GM18868 (cell line): Measurements from ENCODE around the gene IVD.

Experiments used
- ATAC-seq: cut with Tn5 transposase; IDR thresholded peaks from one replicate; pipeline ENCODE4 v1.9.1; 2021; ENCODE audit warnings: mild to moderate bottlenecking, moderate library complexity; ENCODE audit not compliant: unreplicated experiment

IVD gene

DNA sequence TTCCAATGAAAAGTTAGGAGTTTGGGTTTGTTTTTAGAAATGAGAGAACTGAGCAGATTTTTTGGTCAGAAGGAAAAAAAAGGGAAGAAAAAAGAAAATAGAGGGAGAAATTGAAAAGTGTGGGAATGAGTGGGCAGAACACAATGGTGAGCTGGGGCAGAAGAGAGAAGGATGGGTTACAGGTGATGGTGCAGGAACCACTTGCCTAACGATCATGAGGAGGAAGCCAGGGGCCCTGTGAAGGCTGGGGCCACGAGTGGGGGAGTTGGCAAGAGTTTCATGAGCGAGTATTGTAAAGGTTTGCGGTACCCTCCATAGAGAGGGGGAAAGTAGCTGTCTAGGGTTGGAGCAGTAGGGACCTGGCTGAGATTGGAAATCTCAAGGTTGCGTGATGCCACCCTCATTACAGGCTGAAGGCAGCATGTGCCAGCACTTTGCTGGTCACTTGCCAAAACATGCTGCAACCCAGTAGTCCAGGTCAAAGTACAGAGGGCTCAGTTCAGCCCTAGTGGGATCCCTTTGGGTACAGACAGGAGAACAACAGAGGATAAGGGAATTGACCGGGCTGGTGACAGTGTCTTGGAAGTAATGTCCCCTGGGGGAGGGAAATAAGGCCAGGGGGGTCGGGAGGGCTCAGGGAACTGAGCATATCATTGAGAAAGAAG is 6.6 kb downstream of the IVD start:
- ATAC-seq = no peak

DNA sequence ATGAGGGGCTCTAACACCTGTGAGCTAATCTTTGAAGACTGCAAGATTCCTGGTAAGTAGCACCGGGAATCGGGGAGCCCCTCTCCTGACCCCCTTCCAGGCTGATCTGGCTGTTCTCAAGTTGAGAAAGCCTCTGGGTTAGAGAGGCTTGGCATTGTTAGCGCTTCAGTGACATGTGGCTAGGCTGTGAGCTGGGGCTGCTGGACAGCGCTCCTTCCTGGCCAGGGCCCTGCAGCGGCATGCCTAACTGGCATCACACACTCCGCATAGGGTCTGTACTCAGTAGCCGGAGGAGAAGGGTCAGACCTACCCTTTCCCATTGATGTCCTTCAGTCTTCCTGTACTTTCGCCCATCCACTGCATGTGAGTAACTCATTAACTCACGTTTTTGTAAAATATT is 7.4 kb downstream of the IVD start:
- ATAC-seq = no peak

DNA sequence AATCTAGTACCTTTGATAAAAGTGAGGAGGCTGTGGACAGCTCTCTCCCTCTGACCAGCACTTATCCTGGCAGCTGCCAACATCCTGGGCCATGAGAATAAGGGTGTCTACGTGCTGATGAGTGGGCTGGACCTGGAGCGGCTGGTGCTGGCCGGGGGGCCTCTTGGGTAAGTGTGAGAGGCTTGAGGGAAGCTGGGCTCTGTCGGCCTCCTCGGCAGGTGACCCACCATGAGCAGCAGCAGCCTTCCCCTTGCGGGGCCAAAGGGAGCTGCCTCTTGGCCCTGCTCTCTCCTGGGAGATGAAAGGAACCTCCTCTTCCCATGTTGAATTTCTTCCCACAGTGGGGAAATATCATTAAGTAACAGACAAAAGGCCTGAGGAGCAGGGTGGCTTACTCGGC is 9.2 kb downstream of the IVD start:
- no peak for ATAC-seq

DNA sequence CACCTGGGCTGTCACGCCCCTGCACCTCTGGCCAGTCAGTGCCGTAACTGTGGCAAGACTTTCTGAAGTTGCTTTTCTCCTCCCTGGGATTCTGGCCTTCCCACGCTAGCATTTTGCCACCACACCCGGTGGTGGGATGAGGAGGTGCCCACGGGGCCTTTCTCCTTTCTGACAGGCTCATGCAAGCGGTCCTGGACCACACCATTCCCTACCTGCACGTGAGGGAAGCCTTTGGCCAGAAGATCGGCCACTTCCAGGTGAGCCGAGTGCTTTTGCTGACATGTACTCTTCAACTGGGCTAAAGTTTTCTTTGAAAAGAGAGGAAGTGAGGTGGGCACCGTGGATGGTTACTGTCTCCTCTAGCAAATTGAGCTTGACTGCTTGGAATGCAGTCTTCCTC is 9.6 kb downstream of the IVD start:
- ATAC-seq = no peak

DNA sequence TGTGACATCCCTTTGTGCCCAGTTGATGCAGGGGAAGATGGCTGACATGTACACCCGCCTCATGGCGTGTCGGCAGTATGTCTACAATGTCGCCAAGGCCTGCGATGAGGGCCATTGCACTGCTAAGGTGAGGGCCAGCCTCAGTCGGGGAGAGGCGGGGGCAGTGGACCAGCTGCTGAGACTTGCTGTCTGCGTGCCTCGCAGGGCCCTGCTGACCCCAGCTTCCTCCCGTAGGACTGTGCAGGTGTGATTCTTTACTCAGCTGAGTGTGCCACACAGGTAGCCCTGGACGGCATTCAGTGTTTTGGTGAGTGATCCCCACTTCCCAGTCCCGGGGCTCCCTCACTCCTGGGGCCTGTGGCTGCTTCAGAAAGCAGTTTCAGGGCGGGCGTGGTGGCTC is 10.5 kb downstream of the IVD start:
- ATAC-seq = no peak

DNA sequence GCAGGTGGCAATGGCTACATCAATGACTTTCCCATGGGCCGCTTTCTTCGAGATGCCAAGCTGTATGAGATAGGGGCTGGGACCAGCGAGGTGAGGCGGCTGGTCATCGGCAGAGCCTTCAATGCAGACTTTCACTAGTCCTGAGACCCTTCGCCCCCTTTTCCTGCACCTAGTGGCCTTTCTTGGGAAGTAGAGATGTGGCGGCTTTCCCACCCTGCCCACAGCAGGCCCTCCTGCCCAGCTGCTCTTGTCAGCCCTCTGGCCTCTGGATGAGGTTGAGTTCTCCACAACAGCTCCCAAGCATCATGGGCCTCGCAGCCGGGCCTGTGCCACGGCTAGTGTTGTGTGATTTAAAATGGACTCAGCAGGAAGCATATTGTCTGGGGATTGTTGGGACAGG is 12.5 kb downstream of the IVD start:
- no peak for ATAC-seq

DNA sequence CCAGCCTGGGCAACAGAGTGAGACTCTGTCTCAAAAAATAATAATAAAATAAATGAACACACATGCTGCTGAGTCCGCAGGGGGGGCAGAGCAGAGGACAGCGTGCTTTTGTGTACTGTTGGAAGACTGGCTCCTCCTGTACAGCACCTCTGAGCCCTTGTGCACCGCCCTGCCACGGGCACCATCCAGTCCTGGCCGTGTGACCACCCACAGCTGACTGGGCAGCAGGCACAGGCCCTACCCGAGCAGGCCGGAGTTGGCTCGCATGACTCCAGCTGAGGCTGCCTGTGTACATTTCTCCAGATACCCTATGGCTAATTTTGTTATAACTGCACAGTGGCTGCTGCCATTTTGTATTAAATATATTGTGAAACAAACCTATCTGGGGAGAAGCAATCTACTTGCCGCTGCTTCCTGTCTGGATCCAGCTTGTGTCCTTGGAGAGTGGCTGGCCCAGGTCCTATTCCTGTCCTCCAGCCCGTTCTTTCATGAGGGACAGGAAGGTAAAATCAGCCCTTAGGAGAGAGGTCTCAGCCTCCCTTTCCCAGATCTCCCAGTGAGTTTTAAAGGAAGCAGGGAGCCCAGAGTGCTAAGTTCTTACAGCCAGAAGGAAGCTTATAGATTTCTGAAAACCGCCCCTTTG is 14.6 kb downstream of the IVD start:
- no peak for ATAC-seq

DNA sequence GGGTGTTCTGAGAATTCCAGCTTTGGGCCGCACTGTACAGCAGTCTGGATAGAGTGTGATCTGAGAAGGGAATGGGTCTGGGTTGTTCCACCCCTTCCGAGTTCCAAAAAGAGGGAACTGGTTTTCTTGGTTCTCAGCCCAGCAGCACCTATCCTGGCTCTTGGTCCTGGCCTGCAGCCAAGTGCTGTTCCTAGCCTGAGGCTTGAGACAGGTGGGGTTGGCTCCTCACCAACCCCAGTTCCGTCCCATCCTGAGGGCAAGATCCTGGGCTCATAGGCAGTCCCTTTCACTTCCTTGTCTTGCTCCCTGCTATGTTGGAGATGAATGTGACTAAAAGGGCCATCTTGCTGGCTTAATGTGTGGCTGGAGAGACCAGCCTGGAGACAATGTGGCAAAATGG is 15.2 kb downstream of the IVD start:
- no peak for ATAC-seq

DNA sequence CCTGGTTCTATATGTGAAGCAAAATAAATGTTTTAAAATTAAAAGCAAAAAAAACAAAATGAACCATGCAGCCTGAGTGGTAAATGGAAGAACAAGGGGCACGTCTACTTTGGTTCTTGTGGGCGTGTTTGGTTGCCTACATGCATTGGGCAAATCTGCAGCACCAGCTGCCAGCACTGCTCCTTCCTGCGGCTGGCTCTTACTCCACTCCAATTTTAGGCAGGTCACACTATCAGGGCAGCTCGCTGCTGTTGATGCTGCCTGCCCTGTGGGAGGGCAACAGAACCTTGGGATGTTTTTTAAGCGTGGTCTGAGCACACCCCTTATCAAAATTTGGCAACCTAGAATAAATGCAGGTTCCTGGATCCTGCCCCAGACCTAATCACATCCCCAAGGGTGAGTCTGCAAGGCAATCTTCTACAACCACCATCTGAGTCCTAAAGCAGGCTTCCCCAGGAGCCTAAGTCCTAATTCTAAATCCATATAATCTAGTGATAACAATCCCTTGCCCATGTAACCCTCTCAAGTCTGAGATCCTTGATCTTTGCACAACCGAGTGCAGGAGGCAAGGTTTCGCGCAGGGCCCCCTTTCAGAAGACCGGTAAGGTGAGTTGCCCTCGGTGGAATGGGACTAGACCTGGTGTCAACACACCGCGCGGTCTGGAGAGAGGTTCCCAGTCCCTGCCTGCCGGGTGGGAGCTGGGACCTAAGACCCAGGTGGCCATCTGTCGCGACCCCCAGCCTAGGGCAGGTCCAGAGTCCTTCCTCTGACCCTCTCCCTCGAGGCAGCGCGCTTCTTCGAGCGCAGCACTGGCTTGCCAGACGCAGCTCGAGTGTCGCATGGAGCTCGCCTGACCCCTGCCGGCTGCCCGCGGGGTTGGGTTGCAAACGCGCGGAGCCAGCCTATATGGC is 15.9 kb downstream of the IVD start:
- ATAC-seq = peak; percentile 67

DNA sequence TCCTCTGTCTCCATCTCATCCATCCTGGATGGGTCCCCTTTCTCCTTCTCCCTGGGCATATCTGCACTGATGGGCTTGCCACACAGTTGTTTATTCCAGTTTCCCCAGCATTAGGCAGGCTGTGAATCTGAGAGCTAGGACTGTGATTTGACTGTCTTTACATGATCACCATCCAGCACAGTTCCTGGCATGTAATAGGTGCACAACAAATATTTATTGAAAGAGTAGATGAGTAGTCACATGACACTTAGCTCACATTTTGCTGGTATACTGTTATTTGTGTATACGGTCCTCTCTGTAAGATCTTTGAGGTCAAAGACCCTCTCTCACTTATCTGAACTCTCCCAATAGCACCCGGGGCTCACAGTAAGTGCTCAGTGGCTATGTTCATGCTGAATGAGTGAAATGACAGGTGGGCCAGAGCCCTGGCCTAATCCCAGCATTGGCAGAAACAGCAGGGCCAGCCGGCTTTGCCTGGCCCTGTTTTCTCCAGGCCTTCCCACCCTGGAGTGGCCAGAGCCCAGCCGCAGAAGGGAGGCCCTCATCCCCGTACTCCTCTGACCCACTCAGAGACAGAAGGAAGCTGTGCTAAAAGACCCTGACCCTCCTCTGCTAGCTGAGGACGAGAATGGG is 19.0 kb downstream of the IVD start:
- no peak for ATAC-seq

DNA sequence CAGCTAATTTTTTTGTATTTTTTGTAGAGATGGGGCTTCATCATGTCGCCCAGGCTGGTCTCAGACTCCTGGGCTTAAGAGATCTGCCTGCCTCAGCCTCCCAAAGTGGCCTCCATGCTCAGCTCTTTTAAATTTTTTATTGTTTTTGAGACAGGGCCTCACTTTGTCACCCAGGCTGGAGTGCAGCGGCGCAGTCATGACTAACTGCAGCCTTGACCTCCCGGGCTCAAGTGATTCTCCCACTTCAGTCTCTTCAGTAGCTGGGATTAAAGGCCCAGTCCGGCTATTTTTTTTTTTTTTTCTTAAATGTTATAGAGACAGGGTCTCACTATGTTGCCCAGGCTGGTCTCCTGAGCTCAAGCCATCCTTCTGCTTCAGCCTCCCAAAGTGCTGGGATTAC is 20.1 kb downstream of the IVD start:
- no peak for ATAC-seq

DNA sequence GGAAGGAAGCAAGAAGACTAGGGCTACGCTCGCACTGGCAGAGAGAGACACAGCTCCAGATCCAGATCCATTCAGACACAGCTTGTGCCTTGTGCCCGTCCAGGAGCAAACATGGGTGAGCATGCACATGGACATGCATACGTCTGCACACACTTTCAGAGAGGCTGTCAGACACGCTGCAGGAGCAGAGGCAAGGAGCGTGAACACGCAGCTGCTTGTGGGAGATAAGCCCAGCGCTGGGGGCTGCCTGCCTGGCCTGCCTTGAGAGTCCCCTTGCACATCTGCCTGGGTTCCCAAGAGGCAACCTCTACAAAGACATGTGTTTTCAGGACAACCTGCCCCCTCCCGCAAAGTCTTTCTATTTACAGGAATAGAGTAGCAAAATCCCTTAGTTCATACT is 21.6 kb downstream of the IVD start:
- ATAC-seq = no peak

DNA sequence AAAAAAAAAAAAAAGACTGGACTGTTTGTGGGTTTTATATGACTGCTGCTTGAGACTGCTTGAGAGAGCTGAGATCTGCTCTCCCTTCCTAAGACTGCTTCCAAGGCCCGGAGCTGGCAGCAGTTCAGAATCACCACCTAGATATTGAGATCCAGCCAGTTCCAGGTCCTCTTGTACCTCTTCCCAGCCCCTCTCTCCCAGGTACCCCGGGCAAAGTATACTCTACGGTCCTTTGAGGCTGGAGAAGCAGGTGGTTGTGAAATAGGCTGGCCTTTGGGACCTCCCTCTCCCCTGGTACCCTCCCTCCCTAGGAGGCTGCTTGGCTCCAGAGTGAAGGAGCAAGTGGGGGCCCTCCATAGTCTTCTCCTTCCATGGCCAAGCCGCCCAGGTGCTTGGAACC is 22.6 kb downstream of the IVD start:
- no peak for ATAC-seq

DNA sequence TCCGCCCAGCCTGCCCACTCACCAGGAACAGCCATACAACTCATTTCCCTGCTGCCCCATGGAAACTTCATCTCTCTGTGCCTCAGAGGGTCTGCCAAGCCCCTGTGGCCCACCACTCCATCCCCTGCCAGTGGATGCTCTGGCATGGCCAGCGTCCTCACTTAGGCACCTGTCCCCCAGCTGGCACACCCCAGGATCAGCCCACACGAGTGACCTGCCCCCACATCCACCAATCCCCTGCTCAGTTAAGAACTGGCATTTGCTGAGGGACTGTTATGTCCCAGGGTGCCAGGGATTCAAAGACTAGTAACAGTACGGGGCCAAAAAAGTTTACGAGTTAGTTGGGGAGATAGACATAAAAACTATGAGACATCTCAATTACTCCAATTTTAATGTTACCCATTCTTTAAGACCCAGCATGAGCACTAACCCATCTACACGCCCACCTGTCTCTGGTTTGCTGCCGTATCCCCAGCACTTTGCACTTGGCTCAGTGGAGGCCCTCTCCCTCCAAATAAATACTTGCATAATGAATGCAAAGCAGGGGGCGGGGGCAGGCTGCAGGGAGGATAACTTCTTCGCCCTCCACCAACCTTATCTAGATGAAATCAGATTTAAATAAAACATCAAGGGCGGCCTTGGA is 23.6 kb downstream of the IVD start:
- no peak for ATAC-seq

DNA sequence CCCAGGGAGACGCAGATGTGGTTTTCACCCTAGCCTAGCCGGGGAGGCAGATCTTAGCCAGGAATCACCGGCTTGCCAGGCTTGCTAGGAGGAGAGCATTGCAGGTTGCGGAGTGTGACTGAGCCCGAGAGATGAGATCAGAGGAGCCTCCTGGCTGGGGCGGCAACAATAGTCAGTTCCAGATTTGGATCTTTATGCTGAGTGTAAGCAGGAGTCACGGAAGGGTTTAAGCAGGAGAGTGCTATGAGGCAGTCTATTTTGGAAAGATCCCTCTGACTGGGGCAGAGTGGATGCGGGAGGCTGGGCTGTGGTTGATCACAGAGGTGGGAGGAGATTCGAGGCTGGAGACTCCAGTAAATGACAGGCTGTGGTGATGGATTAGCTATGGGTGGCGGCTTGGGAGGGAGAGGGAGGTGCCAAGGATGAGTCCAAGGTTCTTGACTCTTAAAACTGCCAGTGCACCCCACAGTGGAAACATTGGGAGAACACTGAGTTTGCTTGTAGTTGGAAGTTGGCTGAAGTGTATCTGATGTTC is 24.7 kb downstream of the IVD start:
- ATAC-seq = no peak

DNA sequence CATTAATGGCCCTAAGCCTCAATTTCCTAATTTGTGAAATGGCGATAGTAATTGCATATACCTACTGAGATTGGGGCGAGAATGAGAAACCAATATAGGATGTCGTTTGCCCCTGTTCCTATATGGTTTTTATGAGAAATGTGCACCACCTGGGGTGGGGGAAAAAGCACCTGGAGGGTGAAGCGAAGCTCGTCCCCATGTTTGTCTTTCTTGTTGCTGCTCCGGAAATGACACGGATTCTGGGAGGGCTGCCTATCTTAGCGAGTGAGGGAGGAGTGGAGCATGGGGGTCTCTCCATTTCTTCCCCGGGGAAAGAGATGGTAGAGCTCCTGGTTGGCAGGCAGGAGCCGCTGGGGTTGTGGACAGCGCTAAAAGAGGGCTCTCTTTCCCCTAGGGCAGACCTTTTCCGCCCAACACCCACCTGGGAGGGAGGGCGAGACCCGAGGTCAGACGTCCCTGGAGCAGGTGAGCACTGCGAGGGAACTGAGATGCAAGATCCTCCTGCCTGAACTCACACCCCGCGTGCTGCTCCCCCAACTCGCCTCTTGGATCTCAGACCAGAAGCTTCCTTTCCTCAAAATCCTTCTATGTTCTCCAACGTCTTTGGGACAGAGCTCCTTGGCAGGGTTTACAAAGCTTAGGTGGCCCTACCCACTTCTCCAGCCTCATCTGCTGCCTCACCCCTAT is 29.6 kb downstream of the IVD start:
- no peak for ATAC-seq

DNA sequence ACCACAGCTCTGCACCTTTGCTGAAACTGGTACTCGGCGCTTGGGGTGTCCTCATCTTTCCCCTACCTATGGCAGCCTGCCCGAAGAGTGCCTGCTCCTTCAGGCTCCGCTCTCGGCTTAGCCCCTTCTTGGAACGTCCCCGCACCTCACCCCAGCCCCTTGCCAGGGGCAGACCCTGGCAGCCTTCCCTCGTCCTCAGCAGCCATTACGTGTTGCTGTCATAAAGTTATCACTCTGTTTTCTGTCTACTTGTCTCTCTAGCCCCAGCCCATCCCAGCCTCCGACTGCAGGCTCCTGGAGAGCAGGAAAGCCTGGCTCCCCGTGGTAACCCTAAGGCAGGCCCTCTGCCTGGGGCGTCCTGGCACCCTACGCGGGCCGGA is 30.1 kb downstream of the IVD start:
- no peak for ATAC-seq

DNA sequence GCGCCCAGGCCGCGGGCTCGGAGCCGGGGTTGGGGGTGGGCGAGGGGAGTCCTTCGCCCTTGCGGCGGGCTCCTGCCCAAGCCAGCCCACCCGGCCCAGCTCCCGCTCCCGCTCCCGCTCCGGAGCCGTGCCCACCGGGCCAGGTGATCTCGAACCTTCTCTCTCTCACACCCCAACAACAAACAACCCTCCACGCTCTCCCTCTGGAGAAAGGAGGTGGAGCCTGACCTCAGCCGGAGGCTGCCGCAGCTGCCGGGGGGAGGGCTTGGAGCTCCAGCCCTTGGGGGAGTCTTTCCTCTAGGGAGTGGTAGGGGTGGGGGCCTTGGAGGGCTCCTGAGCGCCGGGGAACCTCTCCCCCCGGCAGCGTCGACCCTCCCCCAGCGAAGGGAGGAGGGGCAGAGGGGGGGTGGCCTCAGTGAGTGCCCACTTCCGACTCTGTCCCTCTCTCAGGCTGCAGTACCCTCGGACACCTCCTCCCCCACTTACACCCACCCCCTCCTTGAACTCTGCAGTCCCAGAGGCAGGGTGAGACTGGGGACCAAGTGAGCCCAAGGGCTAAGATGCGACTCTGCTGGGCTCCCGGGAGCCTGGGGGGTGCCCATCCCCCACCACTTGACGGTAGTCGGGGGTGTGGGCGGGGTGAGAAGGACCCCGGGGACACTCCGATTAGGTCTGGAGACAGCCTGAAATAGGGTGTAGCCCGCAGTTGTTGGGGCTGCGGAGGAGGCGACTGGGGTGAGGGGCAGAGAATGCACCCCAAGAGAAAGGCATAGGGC is 30.7 kb downstream of the IVD start:
- no peak for ATAC-seq
